Mesenchymal stem cell (in vitro differentiated cells and primary cell): ENCODE data around the gene ADORA2A.
A peak's percentile ranks its signal among the peaks of the same experiment; 100 is the strongest.

Source experiments
- DNase-seq: peaks from one replicate; pipeline ENCODE4 v3.0.0-alpha.2; 2013
- H2AFZ ChIP-seq: one replicate; pipeline ENCODE4 v1.6.1; 2013; ENCODE audit warnings: low read depth, mild to moderate bottlenecking, control low read depth, inconsistent platforms, low read length, moderate library complexity
- H2AK5ac ChIP-seq: 2 replicates; pipeline ENCODE4 v1.6.1; 2013; ENCODE audit warnings: low read length, moderate library complexity, mild to moderate bottlenecking, inconsistent platforms; ENCODE audit not compliant: severe bottlenecking
- H2BK120ac ChIP-seq: one replicate; pipeline ENCODE4 v1.6.1; 2013; ENCODE audit warnings: low read depth, mild to moderate bottlenecking, inconsistent platforms, low read length, moderate library complexity
- H2BK12ac ChIP-seq, 2 experiments: one replicate each; pipeline ENCODE4 v1.6.1; 2013; ENCODE audit warnings: inconsistent platforms in 2 of 2, low read length in 2 of 2, mild to moderate bottlenecking in 2 of 2, moderate library complexity in 2 of 2, control low read depth in 1 of 2
- H2BK15ac ChIP-seq: one replicate; pipeline ENCODE4 v1.6.1; 2013; ENCODE audit warnings: mild to moderate bottlenecking, low read depth, inconsistent platforms; ENCODE audit not compliant: poor library complexity, severe bottlenecking
- H2BK5ac ChIP-seq: 2 replicates; pipeline ENCODE4 v1.6.1; 2013; ENCODE audit warnings: low read depth, mild to moderate bottlenecking, low read length, control low read depth, inconsistent platforms; ENCODE audit not compliant: poor library complexity, severe bottlenecking
- H3K14ac ChIP-seq, 2 experiments: one replicate each; pipeline ENCODE4 v1.6.1; 2013; ENCODE audit warnings: inconsistent platforms in 2 of 2, low read length in 2 of 2, control low read depth in 1 of 2, mild to moderate bottlenecking in 1 of 2, moderate library complexity in 1 of 2
- H3K18ac ChIP-seq, 2 experiments: one replicate each; pipeline ENCODE4 v1.6.1; 2013; ENCODE audit warnings: inconsistent platforms in 2 of 2, low read length in 2 of 2, control low read depth in 1 of 2, low read depth in 1 of 2, mild to moderate bottlenecking in 1 of 2
- H3K23ac ChIP-seq, 2 experiments: one replicate each; pipeline ENCODE4 v1.6.1; 2013; ENCODE audit warnings: inconsistent platforms in 2 of 2, low read length in 2 of 2, mild to moderate bottlenecking in 2 of 2, moderate library complexity in 2 of 2, control low read depth in 1 of 2
- H3K27ac ChIP-seq: 2 replicates; pipeline ENCODE4 v1.5.1; 2013; ENCODE audit warnings: mild to moderate bottlenecking, moderate library complexity, low read length, control low read depth, inconsistent platforms; ENCODE audit not compliant: poor library complexity, severe bottlenecking
- H3K27me3 ChIP-seq, 2 experiments: 2 replicates each; pipeline versions ENCODE4 v1.6.1 to v1.7.0; 2013; ENCODE audit warnings: low read length in 2 of 2, mild to moderate bottlenecking in 2 of 2, moderate library complexity in 2 of 2, control low read depth in 1 of 2, inconsistent platforms in 1 of 2; ENCODE audit not compliant: control insufficient read depth in 1 of 2, insufficient read depth in 1 of 2
- H3K36me3 ChIP-seq, 2 experiments: 2 replicates each; pipeline versions ENCODE4 v1.6.1 to v1.7.0; 2013; ENCODE audit warnings: low read length in 2 of 2, control low read depth in 1 of 2, inconsistent platforms in 1 of 2, low read depth in 1 of 2, mild to moderate bottlenecking in 1 of 2; ENCODE audit not compliant: insufficient read depth in 2 of 2, control insufficient read depth in 1 of 2
- H3K4ac ChIP-seq, 2 experiments: one replicate each; pipeline ENCODE4 v1.6.1; 2013; ENCODE audit warnings: inconsistent platforms in 2 of 2, low read length in 2 of 2, mild to moderate bottlenecking in 2 of 2, moderate library complexity in 2 of 2, control low read depth in 1 of 2, low read depth in 1 of 2
- H3K4me1 ChIP-seq: 2 replicates; pipeline ENCODE4 v1.6.1; 2013; ENCODE audit warnings: low read depth, low read length, control low read depth; ENCODE audit not compliant: control insufficient read depth, insufficient read depth
- H3K4me2 ChIP-seq: 2 replicates; pipeline ENCODE4 v1.6.1; 2013; ENCODE audit warnings: low read length, mild to moderate bottlenecking, inconsistent platforms; ENCODE audit not compliant: poor library complexity, severe bottlenecking
- H3K4me3 ChIP-seq, 2 experiments: 2 replicates each; pipeline versions ENCODE4 v1.5.1 to v1.7.0; 2013; ENCODE audit warnings: low read length in 2 of 2, mild to moderate bottlenecking in 2 of 2, control low read depth in 1 of 2, low read depth in 1 of 2; ENCODE audit not compliant: insufficient read depth in 1 of 2
- H3K79me1 ChIP-seq: replicated peaks from 2 replicates; pipeline ENCODE4 v1.6.1; 2013; ENCODE audit warnings: mild to moderate bottlenecking, control low read depth, low read length, inconsistent platforms; ENCODE audit not compliant: poor library complexity, severe bottlenecking
- H3K9ac ChIP-seq: 2 replicates; pipeline ENCODE4 v1.7.0; 2013; ENCODE audit warnings: mild to moderate bottlenecking, low read length, moderate library complexity
- H3K9me3 ChIP-seq: 2 replicates; pipeline ENCODE4 v1.7.0; 2013; ENCODE audit warnings: mild to moderate bottlenecking, low read length; ENCODE audit not compliant: control insufficient read depth
- H4K8ac ChIP-seq: one replicate; pipeline ENCODE4 v1.6.1; 2013; ENCODE audit warnings: inconsistent platforms, mild to moderate bottlenecking, low read length, moderate library complexity
- H4K91ac ChIP-seq: one replicate; pipeline ENCODE4 v1.6.1; 2013; ENCODE audit warnings: mild to moderate bottlenecking, low read length, inconsistent platforms
- WGBS: methylation state at CpG from one replicate; pipeline ENCODE4 v1.1.7; 2013; ENCODE audit warnings: mixed read lengths; 5-methylcytosine and 5-hydroxymethylcytosine counted together

Gene ADORA2A

GRCh38 chr22:24429411-24430365, 2.3 kb downstream of the ADORA2A start:
- Histone ChIP-seq H3K27me3 (peaks cover 3 to 19% of the 10 kb centered on the region in 2 experiments), H3K23ac (no peak overlapping the region), H2BK5ac (no peak overlapping the region), H3K4ac (no peak overlapping the region), H3K27ac (no peak overlapping the region), H3K4me1 (peaks cover 45% of the 10 kb centered on the region), H2BK12ac (no peak overlapping the region), H2BK15ac (peak overlapping the region; percentile 64), H3K9me3 (no peaks in the 10 kb centered on the region), H4K91ac (no peak overlapping the region), H3K4me3 (no peak overlapping the region), H3K14ac (no peak overlapping the region), H3K36me3 (no peaks in the 10 kb centered on the region), H2AK5ac (peak overlapping the region; percentile 24), H4K8ac (no peak overlapping the region), H2AFZ (no peak overlapping the region), H3K18ac (peak overlapping the region in 1 of 2 experiments; percentile 5), H3K9ac (no peak overlapping the region), H3K4me2 (no peak overlapping the region), H2BK120ac (no peak overlapping the region), H3K79me1 (no peaks in the 10 kb centered on the region)
- 83% methylated on average over 22 of the region's 22 CpGs for WGBS
- no peak for DNase-seq

GRCh38 chr22:24430431-24431308, 3.3 kb downstream of the ADORA2A start:
- Histone ChIP-seq H3K4me3 (no peak overlapping the region), H3K27me3 (peaks cover 0 to 12% of the 10 kb centered on the region in 2 experiments), H2BK15ac (no peak overlapping the region), H3K79me1 (no peaks in the 10 kb centered on the region), H4K8ac (no peak overlapping the region), H3K27ac (no peak overlapping the region), H3K4ac (no peak overlapping the region), H3K18ac (no peak overlapping the region), H3K36me3 (no peaks in the 10 kb centered on the region), H3K23ac (no peak overlapping the region), H3K9me3 (no peaks in the 10 kb centered on the region), H3K9ac (no peak overlapping the region), H3K4me1 (peaks cover 45% of the 10 kb centered on the region), H3K4me2 (no peak overlapping the region), H2BK120ac (no peak overlapping the region), H4K91ac (no peak overlapping the region), H2BK12ac (no peak overlapping the region), H2AK5ac (no peak overlapping the region), H3K14ac (no peak overlapping the region), H2AFZ (no peak overlapping the region), H2BK5ac (no peak overlapping the region)
- 95% methylated on average over 14 of the region's 14 CpGs for WGBS
- DNase-seq: no peak

GRCh38 chr22:24431309-24432034, 4.1 kb downstream of the ADORA2A start:
- H2BK120ac ChIP-seq: no peak overlapping the region
- no peaks in the 10 kb centered on the region for H3K36me3 ChIP-seq
- peaks cover 45% of the 10 kb centered on the region for H3K4me1 ChIP-seq
- no peak for DNase-seq
- H3K18ac ChIP-seq: no peak overlapping the region
- H3K4ac ChIP-seq: no peak overlapping the region
- no peaks in the 10 kb centered on the region for H3K79me1 ChIP-seq
- no peak overlapping the region for H4K8ac ChIP-seq
- no peaks in the 10 kb centered on the region for H3K9me3 ChIP-seq
- no peak overlapping the region for H2BK15ac ChIP-seq
- peaks cover 0 to 4% of the 10 kb centered on the region in 2 experiments for H3K27me3 ChIP-seq
- no peak overlapping the region for H2AK5ac ChIP-seq
- no peak overlapping the region for H3K14ac ChIP-seq
- H3K4me2 ChIP-seq: no peak overlapping the region
- H4K91ac ChIP-seq: no peak overlapping the region
- no peak overlapping the region for H2BK5ac ChIP-seq
- no peak overlapping the region for H3K27ac ChIP-seq
- no peak overlapping the region for H2BK12ac ChIP-seq
- H3K23ac ChIP-seq: no peak overlapping the region
- no peak overlapping the region for H2AFZ ChIP-seq
- H3K9ac ChIP-seq: no peak overlapping the region
- WGBS: 89% methylated on average over 9 of the region's 9 CpGs
- no peak overlapping the region for H3K4me3 ChIP-seq
